Hippocampal formation (tissue), 2 donors: Measurements from ENCODE around the gene PLIN3.
"Not testable (repeated sequence)": the region's sequence is repeated elsewhere in the genome, so short reads cannot be mapped to it uniquely, and the experiment has no call there.

Source experiments
- DNase-seq, 2 donors: peaks; one replicate each; lab custom pipeline; 2025; lab: John Stamatoyannopoulos, UW

PLIN3 gene

DNA sequence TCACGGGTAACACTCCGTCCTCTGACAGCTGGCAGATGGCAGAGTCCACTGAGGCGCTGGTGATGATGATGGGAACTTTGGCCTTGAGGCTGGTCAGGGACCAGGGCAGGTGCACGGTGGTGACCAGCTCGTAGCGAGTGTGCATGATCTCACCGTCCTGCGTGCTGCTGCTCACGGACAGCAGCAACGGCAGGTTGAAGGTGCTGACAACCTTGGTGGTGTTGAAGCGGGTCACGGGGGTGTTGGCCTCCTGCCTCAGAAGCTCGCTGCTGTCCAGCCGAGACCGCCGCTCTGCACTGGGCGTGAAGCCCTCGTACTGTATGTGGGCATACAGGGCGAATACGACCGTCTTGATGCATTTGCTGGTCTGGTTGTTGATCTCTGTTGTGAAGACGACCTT lies 23.6 kb upstream of the PLIN3 start:
- DNase-seq, result no peak

DNA sequence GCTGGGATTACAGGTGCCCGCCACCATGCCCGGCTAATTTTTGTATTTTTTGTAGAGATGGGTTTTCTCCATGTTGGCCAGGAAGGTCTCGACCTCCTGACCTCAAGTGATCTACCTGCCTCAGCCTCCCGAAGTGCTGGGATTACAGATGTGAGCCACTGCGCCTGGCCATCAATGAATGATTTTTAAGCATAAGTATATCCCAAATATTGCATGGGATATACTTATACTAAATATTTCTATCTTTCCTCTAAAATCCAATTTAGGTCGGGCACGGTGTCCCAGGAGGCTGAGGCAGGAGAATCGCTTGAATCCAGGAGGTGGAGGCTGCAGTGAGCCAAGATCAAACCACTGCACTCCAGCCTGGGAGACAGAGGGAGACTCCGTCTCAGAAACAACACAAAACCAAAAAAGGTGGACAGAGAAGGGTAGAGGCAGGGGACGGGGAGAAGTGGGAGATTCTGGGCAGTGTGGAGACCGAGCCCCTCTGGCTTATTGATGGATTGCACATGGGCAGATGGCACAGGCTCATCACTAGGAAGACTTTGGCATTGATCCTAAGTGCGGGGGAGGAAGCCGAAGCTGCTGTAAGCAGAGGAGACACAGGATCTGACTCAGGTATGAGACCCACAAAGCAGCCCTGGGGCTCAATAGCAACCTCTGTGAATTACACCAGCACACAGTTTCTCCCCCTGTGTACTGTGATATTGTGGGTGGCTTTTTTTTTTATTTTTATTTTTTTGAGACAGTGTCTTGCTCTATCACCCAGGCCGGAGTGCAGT lies 21.8 kb upstream of the PLIN3 start:
- DNase-seq, result no peak

DNA sequence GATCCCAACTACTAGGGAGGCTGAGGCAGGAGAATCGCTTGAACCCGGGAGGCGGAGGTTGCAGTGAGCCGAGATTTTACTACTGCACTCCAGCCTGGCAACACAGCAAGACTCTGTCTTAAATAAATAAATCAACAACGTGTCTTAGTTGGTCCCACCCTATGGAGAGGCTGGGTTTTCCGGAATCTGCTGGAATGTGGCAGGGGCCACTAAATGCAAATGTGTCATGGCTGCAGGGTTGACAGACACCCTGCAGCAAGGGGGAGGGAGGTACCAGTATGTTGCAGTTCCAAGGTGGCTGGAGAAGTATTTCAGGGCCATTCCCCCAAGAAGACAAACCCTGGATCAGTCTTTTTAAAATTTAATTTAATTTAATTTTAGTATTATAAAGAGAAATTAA lies 20.3 kb upstream of the PLIN3 start:
- DNase-seq, result not testable (repeated sequence)

GRCh38 chr19:4884993-4885392 lies 17.5 kb upstream of the PLIN3 start:
- not testable (repeated sequence) for DNase-seq

DNA sequence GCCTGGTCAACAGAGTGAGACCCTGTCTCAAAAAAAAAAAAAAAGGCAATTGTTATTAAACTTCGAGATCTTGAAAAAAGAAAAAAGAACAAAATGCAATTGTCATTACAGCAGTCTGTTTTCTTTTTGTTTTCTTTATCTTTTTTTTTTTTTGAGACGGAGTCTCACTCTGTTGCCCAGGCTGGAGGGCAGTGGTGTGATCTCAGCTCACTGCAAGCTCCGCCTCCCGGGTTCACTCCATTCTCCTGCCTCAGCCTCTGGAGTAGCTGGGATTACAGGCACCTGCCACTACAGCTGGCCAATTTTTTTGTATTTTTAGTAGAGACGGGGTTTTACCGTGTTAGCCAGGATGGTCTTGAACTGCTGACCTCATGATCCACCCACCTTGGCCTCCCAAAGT lies 15.4 kb upstream of the PLIN3 start:
- DNase-seq, result not testable (repeated sequence)

GRCh38 chr19:4879041-4879440 lies 11.6 kb upstream of the PLIN3 start:
- no peak for DNase-seq

- peak in 1 of 2 donors; percentile 61 for DNase-seq
Observed at GRCh38 chr19:4878491-4878968, 11.1 kb upstream of the PLIN3 start.

DNA sequence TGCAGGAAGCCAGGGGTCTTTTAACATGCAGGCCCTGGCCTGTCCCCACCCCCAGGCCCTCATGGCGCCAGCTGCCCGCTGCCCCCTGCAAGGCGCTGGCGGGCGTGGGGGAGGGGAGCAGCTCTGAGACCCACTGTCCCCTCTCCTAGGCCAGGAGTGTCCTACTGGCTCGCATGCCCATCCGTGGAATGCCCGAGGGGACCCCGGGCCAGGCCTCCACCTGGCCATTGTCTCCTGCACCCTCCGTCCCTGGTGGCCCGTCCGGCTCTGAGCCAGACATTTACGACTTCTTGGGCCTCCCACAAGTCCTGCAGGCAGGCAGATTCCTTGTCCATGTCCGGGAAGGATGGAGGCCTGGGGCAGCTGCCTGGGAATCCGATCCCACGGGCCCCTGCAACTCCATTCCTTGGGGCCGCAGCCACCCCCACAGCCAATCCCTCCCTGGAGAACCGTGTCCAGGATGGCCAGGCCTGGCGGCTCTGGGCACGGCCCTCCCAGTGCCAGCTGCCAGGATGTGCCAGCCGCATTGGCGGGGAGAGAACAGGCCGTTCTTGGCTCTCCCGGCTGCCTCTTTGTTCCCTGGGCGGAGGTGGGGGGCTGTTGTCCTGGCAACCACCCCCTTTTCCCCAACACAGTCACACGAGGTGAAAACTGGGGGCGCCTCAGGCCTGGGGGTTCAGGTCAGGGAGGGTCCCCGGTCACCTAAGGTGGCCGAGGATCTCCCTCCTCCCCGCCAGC lies 10.5 kb upstream of the PLIN3 start:
- DNase-seq, result peak; percentile 86 to 91

GRCh38 chr19:4873930-4874329 lies 6.5 kb upstream of the PLIN3 start:
- DNase-seq, result no peak

- DNase-seq, result no peak
Observed at GRCh38 chr19:4871711-4872110, 4.2 kb upstream of the PLIN3 start.

DNA sequence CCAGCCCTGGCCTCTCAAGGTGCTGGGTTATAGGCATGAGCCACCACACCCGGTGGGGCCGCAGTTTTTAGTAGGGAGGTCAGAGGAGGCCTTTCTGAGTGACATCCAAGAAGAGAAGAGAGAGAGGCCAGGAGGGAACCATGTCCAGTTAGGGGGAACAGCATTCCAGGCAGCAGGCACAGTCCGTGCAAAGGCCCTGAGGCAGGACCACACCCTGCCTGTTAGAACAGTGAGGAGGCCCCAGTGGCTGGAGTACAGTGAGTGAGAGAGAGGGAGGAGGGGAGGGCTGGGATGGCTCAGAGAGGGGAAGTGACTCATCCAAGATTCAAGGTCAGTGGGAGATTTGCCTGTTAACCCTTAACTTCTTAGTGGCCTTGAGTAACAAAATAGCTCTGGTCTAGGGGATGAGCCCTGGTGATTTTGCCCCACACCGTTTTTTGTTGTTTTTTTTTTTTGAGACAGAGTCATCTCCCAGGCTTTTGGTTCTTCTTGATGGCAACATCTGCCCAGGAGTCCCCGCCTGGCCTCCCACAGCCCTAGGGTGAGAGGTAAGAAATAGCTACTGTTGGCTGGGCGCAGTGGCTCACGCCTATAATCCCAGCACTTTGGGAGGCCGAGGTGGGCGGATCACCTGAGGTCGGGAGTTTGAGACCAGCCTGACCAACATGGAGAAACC lies 2.7 kb upstream of the PLIN3 start:
- DNase-seq, result no peak

GRCh38 chr19:4868286-4868834 lies 893 bp upstream of the PLIN3 start:
- no peak for DNase-seq

- DNase-seq, result no peak
Observed at GRCh38 chr19:4866595-4867424, 657 bp downstream of the PLIN3 start.

GRCh38 chr19:4861147-4861546 lies 6.3 kb downstream of the PLIN3 start:
- DNase-seq, result no peak

GRCh38 chr19:4859697-4860096 lies 7.8 kb downstream of the PLIN3 start:
- DNase-seq, result no peak

DNA sequence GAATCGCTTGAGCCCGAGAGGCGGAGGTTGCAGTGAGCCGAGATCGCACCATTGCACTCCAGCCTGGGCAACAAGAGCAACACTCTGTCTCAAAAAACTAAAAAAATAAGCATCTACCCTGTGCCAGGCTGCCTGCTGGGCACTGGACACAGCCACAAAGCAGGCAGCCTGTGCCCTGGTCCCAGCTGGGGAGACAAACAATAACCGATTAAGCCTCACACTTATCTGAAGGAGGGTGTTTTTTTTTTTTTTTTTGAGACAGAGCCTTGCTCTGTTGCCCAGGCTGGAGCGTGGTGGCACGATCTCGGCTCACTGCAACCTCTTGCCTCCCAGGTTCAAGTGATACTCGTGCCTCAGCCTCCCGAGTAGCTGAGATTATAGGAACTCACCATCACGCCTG lies 11.0 kb downstream of the PLIN3 start:
- DNase-seq, result peak; percentile 14 to 21

- not testable (repeated sequence) for DNase-seq
Observed at GRCh38 chr19:4853506-4853905, 14.0 kb downstream of the PLIN3 start.

DNA sequence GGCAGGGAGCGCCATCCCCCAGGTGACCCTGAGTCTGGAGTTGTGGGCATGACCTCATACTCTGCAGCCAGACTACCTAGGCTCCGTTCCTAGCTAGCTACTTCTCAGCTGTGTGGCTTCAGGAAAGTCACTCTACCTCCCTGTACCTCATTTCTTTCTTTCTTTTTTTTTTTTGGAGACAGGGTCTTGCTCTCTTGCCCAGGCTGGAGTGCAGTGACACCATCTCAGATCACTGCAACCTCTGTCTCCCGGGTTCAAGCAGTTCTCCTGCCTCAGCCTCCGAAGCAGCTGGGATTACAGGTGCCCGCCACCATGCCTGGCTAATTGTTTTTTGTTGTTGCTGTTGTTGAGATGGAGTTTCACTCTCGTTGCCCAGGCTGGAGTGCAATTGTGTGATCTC lies 15.0 kb downstream of the PLIN3 start:
- DNase-seq, result no peak

DNA sequence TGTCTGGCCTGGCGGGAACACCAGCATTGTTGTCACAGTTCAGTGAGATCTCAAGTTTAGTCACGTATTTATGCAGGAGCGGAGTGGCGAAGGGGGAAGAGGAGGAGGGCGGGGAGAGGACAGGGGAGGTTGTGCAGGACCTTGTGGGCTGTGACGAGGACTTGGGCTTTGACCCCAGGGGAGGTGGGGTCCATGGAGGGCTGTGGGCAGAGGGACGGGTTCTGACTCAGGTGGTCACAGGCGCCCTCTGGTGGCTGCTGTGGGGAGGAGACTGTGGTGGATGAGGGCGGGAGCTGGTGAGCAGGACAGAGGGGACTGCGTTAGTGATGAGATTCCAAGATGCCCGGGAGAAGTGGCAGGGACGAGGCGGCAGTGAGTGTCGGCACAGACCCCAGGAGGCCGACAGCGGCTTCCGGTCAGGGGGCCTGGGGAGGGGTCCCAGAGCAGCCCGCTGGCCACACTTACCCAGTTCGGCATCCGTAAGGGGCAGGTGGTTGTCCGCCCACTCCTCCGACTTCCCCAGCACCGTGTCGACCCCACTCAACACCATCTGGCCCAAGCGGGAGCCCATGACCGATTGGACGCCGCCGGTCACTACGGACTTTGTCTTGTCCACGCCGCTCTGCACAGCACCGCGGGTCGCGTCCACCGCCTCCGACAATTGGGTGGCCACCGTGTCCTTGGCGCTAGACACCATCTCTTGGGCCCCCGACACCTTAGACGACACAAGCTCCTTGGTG lies 15.7 kb downstream of the PLIN3 start:
- peak; percentile 14 to 64 for DNase-seq

- no peak for DNase-seq
Observed at GRCh38 chr19:4849019-4849418, 18.4 kb downstream of the PLIN3 start.
